H9 (cell line): Measurements from ENCODE around the gene GGACT. TPM values are rescaled to one million over a fixed set of nuclear protein-coding genes. Genes with fewer than 3 reads are reported as not detected.

Experiments used
- DNase-seq: peaks from one replicate; pipeline ENCODE4 v3.0.0-alpha.2; 2017
- H2AFZ ChIP-seq: one replicate; pipeline ENCODE4 v1.6.1; 2013; ENCODE audit warnings: mild to moderate bottlenecking, low read length, control low read depth, moderate library complexity
- H2AK5ac ChIP-seq: 2 replicates; pipeline ENCODE4 v1.6.1; 2013; ENCODE audit warnings: low read length, control low read depth, mixed read lengths; ENCODE audit not compliant: insufficient read length
- H2BK120ac ChIP-seq: one replicate; pipeline ENCODE4 v1.6.1; 2013; ENCODE audit warnings: low read depth, mild to moderate bottlenecking, low read length, control low read depth, inconsistent platforms; ENCODE audit not compliant: poor library complexity, severe bottlenecking
- H2BK12ac ChIP-seq: 2 replicates; pipeline ENCODE4 v1.6.1; 2013; ENCODE audit warnings: low read length, control low read depth, mixed read lengths, low read depth; ENCODE audit not compliant: insufficient read length
- H2BK15ac ChIP-seq: 2 replicates; pipeline ENCODE4 v1.6.1; 2013; ENCODE audit warnings: low read depth, low read length, control low read depth
- H2BK20ac ChIP-seq: one replicate; pipeline ENCODE4 v1.6.1; 2013; ENCODE audit warnings: low read depth, mild to moderate bottlenecking, low read length, control low read depth, inconsistent platforms; ENCODE audit not compliant: poor library complexity, severe bottlenecking
- H2BK5ac ChIP-seq: 2 replicates; pipeline ENCODE4 v1.6.1; 2013; ENCODE audit warnings: low read length, control low read depth, mixed read lengths; ENCODE audit not compliant: insufficient read length
- H3K14ac ChIP-seq: 2 replicates; pipeline ENCODE4 v1.6.1; 2013; ENCODE audit warnings: low read length, control low read depth; ENCODE audit not compliant: insufficient read depth
- H3K18ac ChIP-seq: 2 replicates; pipeline ENCODE4 v1.6.1; 2013; ENCODE audit warnings: low read depth, mild to moderate bottlenecking, mixed read lengths, low read length, control low read depth; ENCODE audit not compliant: insufficient read length
- H3K23ac ChIP-seq: 2 replicates; pipeline ENCODE4 v1.6.1; 2013; ENCODE audit warnings: low read length, control low read depth, mixed read lengths, low read depth; ENCODE audit not compliant: insufficient read length
- H3K23me2 ChIP-seq: 2 replicates; pipeline ENCODE4 v1.6.1; 2013; ENCODE audit warnings: low read depth, mild to moderate bottlenecking, mixed read lengths, low read length, control low read depth; ENCODE audit not compliant: insufficient read length, poor library complexity, severe bottlenecking
- H3K27ac ChIP-seq: 2 replicates; pipeline ENCODE4 v1.5.1; 2013; ENCODE audit warnings: low read length, control low read depth, mixed read lengths, low read depth; ENCODE audit not compliant: insufficient read length
- H3K27me3 ChIP-seq: 2 replicates; pipeline ENCODE4 v1.6.1; 2013; ENCODE audit warnings: low read length, control low read depth, inconsistent platforms; ENCODE audit not compliant: insufficient read depth
- H3K4ac ChIP-seq: 2 replicates; pipeline ENCODE4 v1.6.1; 2013; ENCODE audit warnings: low read depth, mild to moderate bottlenecking, control low read depth, inconsistent platforms, low read length, moderate library complexity
- H3K4me1 ChIP-seq: 2 replicates; pipeline ENCODE4 v1.6.1; 2013; ENCODE audit warnings: low read length, control low read depth, inconsistent platforms; ENCODE audit not compliant: insufficient read depth
- H3K4me2 ChIP-seq: 2 replicates; pipeline ENCODE4 v1.6.1; 2013; ENCODE audit warnings: low read length, control low read depth, mixed read lengths; ENCODE audit not compliant: insufficient read length, insufficient read depth
- H3K56ac ChIP-seq: 2 replicates; pipeline ENCODE4 v1.6.1; 2013; ENCODE audit warnings: low read depth, mild to moderate bottlenecking, mixed read lengths, low read length, control low read depth; ENCODE audit not compliant: insufficient read length
- H3K79me1 ChIP-seq: 2 replicates; pipeline ENCODE4 v1.6.1; 2013; ENCODE audit warnings: low read depth, mild to moderate bottlenecking, moderate library complexity, low read length, control low read depth, inconsistent platforms; ENCODE audit not compliant: insufficient read depth, poor library complexity, severe bottlenecking
- H3K79me2 ChIP-seq: 2 replicates; pipeline ENCODE4 v1.6.1; 2013; ENCODE audit warnings: low read length, control low read depth, inconsistent platforms; ENCODE audit not compliant: insufficient read depth
- H3K9ac ChIP-seq: 2 replicates; pipeline ENCODE4 v1.6.1; 2013; ENCODE audit warnings: low read length, control low read depth, mixed read lengths; ENCODE audit not compliant: insufficient read length; ENCODE audit errors: extremely low read depth
- H3K9me3 ChIP-seq: one replicate; pipeline ENCODE4 v1.6.1; 2013; ENCODE audit warnings: low read depth, low read length, inconsistent platforms; ENCODE audit not compliant: control insufficient read depth
- H3T11ph ChIP-seq: one replicate; pipeline ENCODE4 v1.6.1; 2013; ENCODE audit warnings: mild to moderate bottlenecking, low read length, control low read depth, inconsistent platforms
- H4K20me1 ChIP-seq: one replicate; pipeline ENCODE4 v1.6.1; 2013; ENCODE audit not compliant: control insufficient read depth, insufficient read length, insufficient read depth
- H4K5ac ChIP-seq: 2 replicates; pipeline ENCODE4 v1.6.1; 2013; ENCODE audit warnings: low read depth, mild to moderate bottlenecking, mixed read lengths, low read length, control low read depth; ENCODE audit not compliant: insufficient read length
- H4K8ac ChIP-seq: replicated peaks from 2 replicates; pipeline ENCODE4 v1.6.1; 2013; ENCODE audit warnings: low read length, control low read depth, mixed read lengths, low read depth; ENCODE audit not compliant: insufficient read length
- H4K91ac ChIP-seq: 2 replicates; pipeline ENCODE4 v1.6.1; 2013; ENCODE audit warnings: low read depth, mild to moderate bottlenecking, moderate library complexity, mixed read lengths, low read length, control low read depth; ENCODE audit not compliant: insufficient read length
- H3K27ac Mint-ChIP-seq, 3 experiments: 2 replicates in 2 of 3; 3 replicates in 1 of 3; pipeline ENCODE4 v1.8.0; 2020 to 2021; ENCODE audit warnings: mixed read lengths in 3 of 3, mild to moderate bottlenecking in 1 of 3, moderate library complexity in 1 of 3
- H3K27me3 Mint-ChIP-seq: 2 replicates; pipeline ENCODE4 v1.8.0; 2021; ENCODE audit warnings: low read depth, mild to moderate bottlenecking, moderate library complexity, mixed read lengths
- H3K36me3 Mint-ChIP-seq, 3 experiments: 2 replicates in 2 of 3; 3 replicates in 1 of 3; pipeline ENCODE4 v1.8.0; 2020 to 2021; ENCODE audit warnings: low read depth in 3 of 3, mixed read lengths in 3 of 3; ENCODE audit not compliant: insufficient read depth in 1 of 3
- H3K4me1 Mint-ChIP-seq, 2 experiments: 2 replicates each; pipeline ENCODE4 v1.8.0; 2020; ENCODE audit warnings: mixed read lengths in 2 of 2
- H3K4me3 Mint-ChIP-seq, 2 experiments: 2 replicates in 1 of 2; 3 replicates in 1 of 2; pipeline ENCODE4 v1.8.0; 2020 to 2021; ENCODE audit warnings: mild to moderate bottlenecking in 2 of 2, mixed read lengths in 2 of 2, moderate library complexity in 1 of 2
- H3K9me3 Mint-ChIP-seq, 2 experiments: 2 replicates in 1 of 2; 3 replicates in 1 of 2; pipeline ENCODE4 v1.8.0; 2020; ENCODE audit warnings: mild to moderate bottlenecking in 2 of 2, mixed read lengths in 2 of 2, moderate library complexity in 1 of 2
- WGBS: extraction: QIAGEN DNeasy Blood & Tissue Kit; methylation state at CpG from one replicate; pipeline ENCODE4 v1.1.7; 2013; ENCODE audit warnings: missing lambda C conversion rate, low lambda C conversion rate, mixed read lengths; ENCODE audit not compliant: insufficient read length; ENCODE audit errors: extremely low coverage; 5-methylcytosine and 5-hydroxymethylcytosine counted together
- total RNA-seq: library from RNA; stranded (reverse); gene quantifications from 2 replicates; pipeline ENCODE4 v1.2.1, GENCODE V29; 2021
- TF ChIP-seq, protein P1 (sequence below): fragments of 200-600 bp; sonication (generic); conservative IDR thresholded peaks from 3 replicates; pipeline ENCODE4 v1.8.0; 2021; ENCODE audit warnings: antibody characterized with exemption, mild to moderate bottlenecking

The GGACT gene
- total RNA-seq, 1 experiment from 2014 or later, result 1.3 TPM

- H3K79me1 ChIP-seq, result no peaks in the 10 kb centered on the region
- no peak overlapping the region for H2BK15ac ChIP-seq
- TF ChIP-seq, protein P1, sequence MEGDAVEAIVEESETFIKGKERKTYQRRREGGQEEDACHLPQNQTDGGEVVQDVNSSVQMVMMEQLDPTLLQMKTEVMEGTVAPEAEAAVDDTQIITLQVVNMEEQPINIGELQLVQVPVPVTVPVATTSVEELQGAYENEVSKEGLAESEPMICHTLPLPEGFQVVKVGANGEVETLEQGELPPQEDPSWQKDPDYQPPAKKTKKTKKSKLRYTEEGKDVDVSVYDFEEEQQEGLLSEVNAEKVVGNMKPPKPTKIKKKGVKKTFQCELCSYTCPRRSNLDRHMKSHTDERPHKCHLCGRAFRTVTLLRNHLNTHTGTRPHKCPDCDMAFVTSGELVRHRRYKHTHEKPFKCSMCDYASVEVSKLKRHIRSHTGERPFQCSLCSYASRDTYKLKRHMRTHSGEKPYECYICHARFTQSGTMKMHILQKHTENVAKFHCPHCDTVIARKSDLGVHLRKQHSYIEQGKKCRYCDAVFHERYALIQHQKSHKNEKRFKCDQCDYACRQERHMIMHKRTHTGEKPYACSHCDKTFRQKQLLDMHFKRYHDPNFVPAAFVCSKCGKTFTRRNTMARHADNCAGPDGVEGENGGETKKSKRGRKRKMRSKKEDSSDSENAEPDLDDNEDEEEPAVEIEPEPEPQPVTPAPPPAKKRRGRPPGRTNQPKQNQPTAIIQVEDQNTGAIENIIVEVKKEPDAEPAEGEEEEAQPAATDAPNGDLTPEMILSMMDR, result no peak
- H3K14ac ChIP-seq, result no peak overlapping the region
- no peak overlapping the region for H3K18ac ChIP-seq
- H3K36me3 Mint-ChIP-seq, result peaks cover 9 to 19% (median 13%) of the 10 kb centered on the region in 3 experiments; a peak in 6 of 7 replicates
- no peaks in the 10 kb centered on the region for H3K27me3 ChIP-seq
- no peak overlapping the region for H3T11ph ChIP-seq
- no peaks in the 10 kb centered on the region for H3K79me2 ChIP-seq
- no peak overlapping the region for H3K4me3 Mint-ChIP-seq
- H4K8ac ChIP-seq, result no peak overlapping the region
- H4K5ac ChIP-seq, result no peak overlapping the region
- H3K4me1 ChIP-seq, result peaks cover 11% of the 10 kb centered on the region; the same call in 1 of the 2 replicates
- no peaks in the 10 kb centered on the region for H3K9me3 ChIP-seq
- no peak overlapping the region for H2AFZ ChIP-seq
- no peaks in the 10 kb centered on the region for H3K27me3 Mint-ChIP-seq
- H3K56ac ChIP-seq, result no peak overlapping the region
- no peak overlapping the region for H3K27ac Mint-ChIP-seq
- H3K4ac ChIP-seq, result no peak overlapping the region
- no peak overlapping the region for H4K91ac ChIP-seq
- H3K4me1 Mint-ChIP-seq, result peaks cover 39 to 44% of the 10 kb centered on the region in 2 experiments
- H2BK12ac ChIP-seq, result no peak overlapping the region
- no peak for DNase-seq
- no CpG with 5 or more reads among the region's 8 CpGs for WGBS
- no peak overlapping the region for H2BK20ac ChIP-seq
- no peak overlapping the region for H3K4me2 ChIP-seq
- H3K9me3 Mint-ChIP-seq, result no peaks in the 10 kb centered on the region
- no peak overlapping the region for H2BK5ac ChIP-seq
- H3K27ac ChIP-seq, result no peak overlapping the region
- H2BK120ac ChIP-seq, result no peak overlapping the region
- no peak overlapping the region for H3K9ac ChIP-seq
- H4K20me1 ChIP-seq, result no peaks in the 10 kb centered on the region
- no peak overlapping the region for H3K23ac ChIP-seq
- no peak overlapping the region for H2AK5ac ChIP-seq
- no peaks in the 10 kb centered on the region for H3K23me2 ChIP-seq
Observed at GRCh38 chr13:100523981-100524386, 64.6 kb downstream of the GGACT start.
